Stimulated activated naive B cell treated with anti-CD40 and anti-IgM and Interleukin-4, amounts not matched to agents 10 μg/mL and 1 μg/mL and 100 μg/mL, for 72 hours (primary cell): Measurements from ENCODE around the gene ABHD15.

Experiments used
- ATAC-seq, 2 donors: fragments of 150-1000 bp; cut with Tn5 transposase; replicated peaks; 2 replicates each; pipeline ENCODE4 v1.10.0; 2021; ENCODE audit warnings: moderate library complexity in 1 of 2
- DNase-seq: peaks from one replicate; pipeline ENCODE4 v3.0.0; 2021
- H3K27ac Mint-ChIP-seq: one replicate; pipeline ENCODE4 v1.8.0; 2022; ENCODE audit warnings: mild to moderate bottlenecking, mixed read lengths
- H3K27me3 Mint-ChIP-seq, 2 donors: one replicate each; pipeline ENCODE4 v1.8.0; 2022; ENCODE audit warnings: mixed read lengths in 2 of 2
- H3K36me3 Mint-ChIP-seq, 2 donors: one replicate each; pipeline ENCODE4 v1.8.0; 2022; ENCODE audit warnings: mixed read lengths in 2 of 2, mild to moderate bottlenecking in 1 of 2
- H3K4me1 Mint-ChIP-seq, 2 donors: one replicate each; pipeline ENCODE4 v1.8.0; 2022; ENCODE audit warnings: mixed read lengths in 2 of 2, mild to moderate bottlenecking in 1 of 2
- H3K4me3 Mint-ChIP-seq, 2 donors: one replicate each; pipeline ENCODE4 v1.8.0; 2022; ENCODE audit warnings: mild to moderate bottlenecking in 2 of 2, mixed read lengths in 2 of 2, moderate library complexity in 1 of 2
- H3K9me3 Mint-ChIP-seq, 2 donors: one replicate each; pipeline ENCODE4 v1.8.0; 2022; ENCODE audit warnings: mixed read lengths in 2 of 2, mild to moderate bottlenecking in 1 of 2

ABHD15 gene

GRCh38 chr17:29566473-29567303 is at the start of gene ABHD15:
Gene ABHD15 (minus strand): TSS chr17:29567037. CDS start chr17:29566966, 71 bp downstream.
- peak within 1 kb of the TSS; percentile 95 for H3K27ac Mint-ChIP-seq
- H3K9me3 Mint-ChIP-seq: no peaks in the 10 kb centered on the region
- DNase-seq (peak; percentile 58), ATAC-seq (peak; percentile 28 to 29)
- H3K36me3 Mint-ChIP-seq: peaks cover 19 to 21% of the 10 kb centered on the region in 2 donors
- no peaks in the 10 kb centered on the region for H3K27me3 Mint-ChIP-seq
- peaks cover 36 to 52% of the 10 kb centered on the region in 2 donors for H3K4me1 Mint-ChIP-seq
- H3K4me3 Mint-ChIP-seq: peak within 1 kb of the TSS; percentile 92 to 95

DNA sequence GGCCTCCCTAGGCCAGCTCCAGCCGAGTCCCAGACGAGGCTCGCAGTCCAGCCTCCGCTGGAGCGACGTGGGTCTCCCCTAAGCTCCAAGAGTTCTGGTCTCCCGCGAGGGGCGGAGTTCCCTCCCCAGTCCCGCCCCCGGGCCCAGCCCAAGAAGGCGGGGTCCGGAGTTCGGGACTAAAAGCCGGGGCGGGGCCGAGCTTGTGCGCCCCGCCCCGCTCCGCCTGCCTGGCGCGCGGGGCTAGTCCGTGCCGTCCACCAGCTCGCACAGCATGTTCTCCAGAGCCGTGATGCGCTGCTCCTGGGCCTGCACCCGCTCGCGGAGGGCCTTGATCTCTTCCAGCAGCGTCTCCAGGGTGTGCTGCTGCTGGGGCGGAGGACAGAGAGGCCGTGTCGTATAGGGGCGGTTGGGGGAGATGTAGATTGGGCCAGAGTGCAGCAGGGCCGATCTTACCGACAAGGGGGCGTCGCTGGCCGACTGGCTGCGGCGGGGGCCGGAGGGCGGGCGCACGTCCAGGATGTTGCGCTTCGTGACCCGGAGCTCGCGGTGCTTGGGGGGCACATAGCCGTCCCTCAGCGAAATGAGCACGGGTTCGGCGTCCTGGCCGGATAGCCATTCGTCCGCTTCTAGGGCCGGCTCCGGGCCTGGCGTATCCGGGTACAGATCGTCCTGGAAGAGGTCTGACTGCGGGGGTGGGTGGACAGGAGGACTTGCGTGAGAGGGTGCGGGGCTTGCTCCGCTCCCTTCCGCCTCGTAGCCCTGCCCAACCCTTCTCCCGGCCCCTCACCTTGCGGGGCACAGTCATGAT is 48.9 kb upstream of the ABHD15 start:
- H3K9me3 Mint-ChIP-seq: no peaks in the 10 kb centered on the region
- ATAC-seq (peak; percentile 67 to 69), DNase-seq (peak; percentile 68)
- peaks cover 37 to 67% of the 10 kb centered on the region in 2 donors for H3K4me1 Mint-ChIP-seq
- H3K36me3 Mint-ChIP-seq: peaks cover 0 to 3% of the 10 kb centered on the region in 2 donors
- peaks cover 17 to 32% of the 10 kb centered on the region in 2 donors for H3K27me3 Mint-ChIP-seq
- H3K4me3 Mint-ChIP-seq: peak overlapping the region; percentile 85 to 87
- H3K27ac Mint-ChIP-seq: peak overlapping the region; percentile 62

GRCh38 chr17:29615048-29615385 is 48.2 kb upstream of the ABHD15 start:
- Mint-ChIP-seq H3K27ac (peak overlapping the region; percentile 3), H3K27me3 (peaks cover 17 to 32% of the 10 kb centered on the region in 2 donors), H3K36me3 (peaks cover 2 to 3% of the 10 kb centered on the region in 2 donors), H3K4me3 (peak overlapping the region; percentile 85 to 87), H3K9me3 (no peaks in the 10 kb centered on the region), H3K4me1 (peaks cover 34 to 64% of the 10 kb centered on the region in 2 donors)
- ATAC-seq (peak; percentile 17 to 21), DNase-seq (no peak)

GRCh38 chr17:29614349-29615047 is 47.7 kb upstream of the ABHD15 start:
- peaks cover 34 to 60% of the 10 kb centered on the region in 2 donors for H3K4me1 Mint-ChIP-seq
- H3K36me3 Mint-ChIP-seq: peaks cover 2 to 3% of the 10 kb centered on the region in 2 donors
- no peaks in the 10 kb centered on the region for H3K9me3 Mint-ChIP-seq
- peak overlapping the region; percentile 85 to 87 for H3K4me3 Mint-ChIP-seq
- peak overlapping the region; percentile 3 for H3K27ac Mint-ChIP-seq
- DNase-seq (no peak), ATAC-seq (no peak)
- peaks cover 17 to 32% of the 10 kb centered on the region in 2 donors for H3K27me3 Mint-ChIP-seq

DNA sequence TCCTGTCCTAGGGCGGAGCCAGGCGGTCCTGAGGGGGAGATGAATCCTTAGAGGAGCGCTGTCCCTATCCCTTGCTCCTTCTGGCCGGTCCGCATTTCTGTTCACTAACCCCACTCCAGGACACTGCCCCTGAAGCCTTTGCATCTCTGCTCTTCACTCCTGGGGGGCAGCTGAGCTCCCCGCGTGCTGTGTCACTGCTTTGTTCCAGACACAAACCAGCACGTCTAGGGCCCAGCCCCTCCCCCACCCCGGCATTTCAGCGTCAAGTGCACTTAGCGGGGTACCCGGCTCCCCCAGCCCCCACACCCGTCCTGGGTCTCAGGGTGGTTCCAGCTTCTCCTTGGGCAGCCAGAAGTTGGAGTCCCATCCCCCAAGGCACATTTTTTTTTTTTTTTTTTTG is 47.0 kb upstream of the ABHD15 start:
- Mint-ChIP-seq H3K27ac (peak overlapping the region; percentile 71), H3K27me3 (peaks cover 17 to 32% of the 10 kb centered on the region in 2 donors), H3K4me1 (peaks cover 34 to 53% of the 10 kb centered on the region in 2 donors), H3K36me3 (peaks cover 2 to 3% of the 10 kb centered on the region in 2 donors), H3K9me3 (no peaks in the 10 kb centered on the region), H3K4me3 (peak overlapping the region; percentile 67 to 75)
- ATAC-seq (no peak), DNase-seq (no peak)

DNA sequence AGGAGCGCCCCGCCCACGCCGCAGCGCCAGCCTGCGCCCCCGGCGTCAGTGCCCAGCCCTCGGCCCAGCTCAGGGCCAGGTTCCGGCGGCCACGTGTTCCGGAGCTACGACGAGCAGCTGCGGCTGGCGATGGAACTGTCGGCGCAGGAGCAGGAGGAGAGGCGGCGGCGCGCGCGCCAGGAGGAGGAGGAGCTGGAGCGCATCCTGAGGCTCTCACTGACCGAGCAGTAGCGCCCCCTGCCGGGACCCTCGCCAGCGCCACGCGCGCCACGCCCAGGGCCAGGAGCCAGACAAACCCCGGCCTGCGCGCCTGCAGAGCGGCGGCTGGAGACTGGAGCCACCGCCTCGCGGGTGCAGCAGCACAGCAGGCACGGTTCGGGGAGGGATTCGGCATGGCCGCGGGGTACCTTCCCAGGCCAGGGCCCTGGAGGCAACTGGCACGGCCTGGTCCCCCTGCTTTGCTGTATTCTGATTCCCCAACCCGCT is 46.6 kb upstream of the ABHD15 start:
- no peak overlapping the region for H3K27ac Mint-ChIP-seq
- peaks cover 2 to 3% of the 10 kb centered on the region in 2 donors for H3K36me3 Mint-ChIP-seq
- DNase-seq: peak; percentile 82
- H3K4me1 Mint-ChIP-seq: peaks cover 34 to 49% of the 10 kb centered on the region in 2 donors
- no peaks in the 10 kb centered on the region for H3K9me3 Mint-ChIP-seq
- peaks cover 17 to 30% of the 10 kb centered on the region in 2 donors for H3K27me3 Mint-ChIP-seq
- peak; percentile 59 to 65 for ATAC-seq
- peak overlapping the region; percentile 67 to 75 for H3K4me3 Mint-ChIP-seq

DNA sequence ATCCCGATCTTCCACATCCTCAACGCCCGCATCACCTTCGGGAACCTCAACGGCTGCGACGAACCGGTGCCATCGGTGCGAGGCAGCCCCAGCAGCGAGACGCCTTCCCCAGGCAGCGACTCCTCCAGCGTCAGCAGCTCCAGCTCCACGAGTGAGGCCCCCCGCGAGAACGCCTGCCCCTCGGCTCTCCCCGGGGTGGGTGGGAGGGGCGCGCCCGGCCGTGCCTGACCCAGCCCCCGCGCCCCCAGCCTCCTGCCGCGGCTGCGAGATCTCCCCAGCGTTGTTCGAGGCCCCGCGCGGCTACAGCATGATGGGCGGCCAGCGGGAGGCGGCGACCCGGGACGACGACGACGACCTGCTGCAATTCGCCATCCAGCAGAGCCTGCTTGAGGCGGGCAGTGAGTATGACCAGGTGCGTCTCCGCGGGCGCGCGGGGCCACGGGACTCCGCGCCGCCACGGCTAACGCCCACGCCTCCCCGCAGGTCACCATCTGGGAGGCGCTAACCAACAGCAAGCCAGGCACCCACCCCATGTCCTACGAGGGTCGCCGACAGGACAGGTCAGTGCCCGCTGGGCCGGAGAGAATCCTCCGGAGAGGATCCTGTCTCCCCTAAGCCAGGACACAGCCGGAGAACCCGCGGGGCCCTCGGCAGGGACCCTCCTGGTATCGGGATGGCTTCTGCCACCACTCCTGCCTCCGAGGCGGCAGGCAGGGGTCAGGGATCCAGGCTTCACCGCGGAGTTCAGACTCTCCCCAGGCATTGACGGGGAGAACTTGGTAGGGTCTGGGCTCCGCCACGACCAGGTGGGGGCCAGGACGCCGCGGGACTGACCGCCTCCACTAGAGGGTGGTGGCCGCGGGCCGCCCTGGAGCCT is 45.8 kb upstream of the ABHD15 start:
- H3K36me3 Mint-ChIP-seq: peaks cover 2 to 3% of the 10 kb centered on the region in 2 donors
- H3K4me3 Mint-ChIP-seq: peak overlapping the region; percentile 61 to 68
- no peak overlapping the region for H3K27ac Mint-ChIP-seq

DNA sequence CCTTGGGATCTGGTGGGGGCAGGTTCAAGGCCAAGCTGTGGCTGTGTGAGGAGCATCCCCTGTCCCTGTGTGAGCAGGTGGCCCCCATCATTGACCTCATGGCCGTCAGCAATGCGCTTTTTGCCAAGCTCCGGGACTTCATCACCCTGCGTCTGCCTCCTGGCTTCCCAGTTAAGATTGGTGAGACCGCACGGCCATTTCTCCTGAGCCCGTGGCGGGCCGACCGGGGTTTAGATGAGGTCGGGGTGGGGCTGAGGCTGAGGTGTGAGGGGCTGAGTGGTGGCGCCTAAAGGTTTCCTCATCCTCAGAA is 45.2 kb upstream of the ABHD15 start:
- H3K4me3 Mint-ChIP-seq: peak overlapping the region in 1 of 2 donors; percentile 19
- no peaks in the 10 kb centered on the region for H3K9me3 Mint-ChIP-seq
- H3K36me3 Mint-ChIP-seq: peaks cover 2 to 3% of the 10 kb centered on the region in 2 donors
- DNase-seq: no peak
- peaks cover 15 to 22% of the 10 kb centered on the region in 2 donors for H3K27me3 Mint-ChIP-seq
- H3K4me1 Mint-ChIP-seq: peaks cover 28 to 35% of the 10 kb centered on the region in 2 donors
- no peak for ATAC-seq
- no peak overlapping the region for H3K27ac Mint-ChIP-seq

More for the DNA sequence above, 45.8 kb upstream of the ABHD15 start:
- H3K9me3 Mint-ChIP-seq: no peaks in the 10 kb centered on the region
- ATAC-seq (no peak), DNase-seq (no peak)
- peaks cover 17 to 27% of the 10 kb centered on the region in 2 donors for H3K27me3 Mint-ChIP-seq
- H3K4me1 Mint-ChIP-seq: peaks cover 32 to 41% of the 10 kb centered on the region in 2 donors

DNA sequence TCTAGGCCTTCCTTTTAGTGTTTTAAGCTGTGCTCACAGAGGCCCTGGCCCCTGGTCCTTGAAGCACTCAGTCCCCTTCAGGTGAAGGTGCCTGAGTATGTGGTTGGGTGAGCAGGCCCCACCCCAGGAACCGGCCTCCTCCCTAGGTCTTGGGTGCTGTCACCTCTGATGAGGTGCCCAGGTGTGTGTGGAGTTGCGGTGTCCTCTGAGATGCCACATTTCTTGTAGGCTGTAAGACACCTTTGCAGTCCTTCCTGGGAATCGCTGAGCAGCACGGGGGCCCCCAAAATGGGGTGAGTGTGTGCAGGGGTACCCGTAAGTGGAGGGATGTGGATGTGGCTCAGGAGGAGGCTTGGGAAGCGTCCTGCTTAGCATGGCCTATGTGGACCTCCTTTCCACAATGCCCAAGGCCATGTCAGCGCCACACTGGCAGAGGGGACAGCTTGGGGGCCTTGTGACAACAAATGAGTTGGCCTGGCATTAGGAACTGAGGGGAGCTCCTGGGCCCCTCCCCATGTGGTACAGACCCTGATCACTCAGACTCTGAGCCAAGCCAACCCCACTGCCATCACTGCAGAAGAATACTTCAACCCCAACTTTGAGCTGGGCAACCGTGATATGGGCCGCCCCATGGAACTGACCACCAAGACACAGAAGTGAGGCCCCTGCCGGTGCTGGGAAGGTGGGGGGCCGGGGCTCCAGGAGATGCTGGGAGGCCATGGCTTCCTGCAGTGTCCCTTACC is 44.7 kb upstream of the ABHD15 start:
- Mint-ChIP-seq H3K27me3 (peaks cover 12 to 16% of the 10 kb centered on the region in 2 donors), H3K36me3 (peaks cover 2 to 3% of the 10 kb centered on the region in 2 donors), H3K27ac (no peak overlapping the region), H3K4me3 (no peak overlapping the region), H3K4me1 (peaks cover 23 to 30% of the 10 kb centered on the region in 2 donors), H3K9me3 (no peaks in the 10 kb centered on the region)
- DNase-seq (no peak), ATAC-seq (no peak)

GRCh38 chr17:29610395-29610794 is 43.6 kb upstream of the ABHD15 start:
- Mint-ChIP-seq H3K27ac (no peak overlapping the region), H3K4me3 (no peak overlapping the region), H3K36me3 (peaks cover 2 to 3% of the 10 kb centered on the region in 2 donors), H3K4me1 (peaks cover 14 to 19% of the 10 kb centered on the region in 2 donors), H3K9me3 (no peaks in the 10 kb centered on the region), H3K27me3 (peaks cover 8 to 9% of the 10 kb centered on the region in 2 donors)
- DNase-seq (no peak), ATAC-seq (no peak)

DNA sequence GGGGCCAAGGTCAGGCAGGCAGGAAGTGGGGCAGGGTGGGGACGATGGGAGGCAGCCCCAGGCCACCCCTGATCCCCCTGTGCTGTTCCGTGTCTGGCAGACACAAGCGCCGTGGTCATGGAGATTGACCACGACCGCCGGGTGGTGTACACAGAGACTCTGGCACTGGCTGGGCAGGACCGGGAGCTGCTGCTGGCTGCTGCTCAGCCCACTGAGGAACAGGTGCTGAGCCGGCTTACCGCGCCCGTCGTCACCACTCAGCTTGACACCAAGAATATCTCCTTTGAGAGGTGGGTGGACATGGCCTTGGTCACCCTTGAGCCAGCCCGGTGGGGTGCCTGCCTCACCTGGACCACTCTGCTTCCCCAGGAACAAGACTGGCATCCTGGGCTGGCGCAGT is 42.1 kb upstream of the ABHD15 start:
- Mint-ChIP-seq H3K27me3 (no peaks in the 10 kb centered on the region), H3K36me3 (peaks cover 0 to 2% of the 10 kb centered on the region in 2 donors), H3K9me3 (no peaks in the 10 kb centered on the region), H3K27ac (no peak overlapping the region), H3K4me1 (peaks cover 3 to 5% of the 10 kb centered on the region in 2 donors), H3K4me3 (no peak overlapping the region)
- DNase-seq (no peak), ATAC-seq (no peak)

- H3K4me3 Mint-ChIP-seq: no peak overlapping the region
- no peaks in the 10 kb centered on the region for H3K27me3 Mint-ChIP-seq
- H3K4me1 Mint-ChIP-seq: no peaks in the 10 kb centered on the region
- H3K9me3 Mint-ChIP-seq: no peaks in the 10 kb centered on the region
- no peak for DNase-seq
- H3K27ac Mint-ChIP-seq: no peak overlapping the region
- no peak for ATAC-seq
- peaks cover 0 to 2% of the 10 kb centered on the region in 2 donors for H3K36me3 Mint-ChIP-seq
Measured at GRCh38 chr17:29607557-29608195, 40.8 kb upstream of the ABHD15 start.
